HepG2 (cell line): ENCODE results near the gene TRMT6. TPM values are rescaled to one million over a fixed set of nuclear protein-coding genes. Genes with fewer than 3 reads are reported as not detected.

ENCODE experiments used
- ATAC-seq: fragments of 200-7000 bp; cut with Tn5 transposase; 3 replicates; pipeline ENCODE4 v1.9.1; 2020; ENCODE audit warnings: mild to moderate bottlenecking, moderate library complexity
- BruUV-seq: library from RNA; stranded (reverse); fragments of 400-500 nt; replicated peaks from 2 replicates; lab custom pipeline; 2021; lab: Mats Ljungman, UMichigan
- CTCF ChIA-PET: fragments of 300-600 bp; formaldehyde crosslinking; extraction: SDS; loops from one replicate; lab custom pipeline; 2021; ENCODE audit warnings: low total read pairs, inconsistent platforms, low intra/inter-chr PET ratio; lab: Yijun Ruan, JAX
- POLR2A ChIA-PET: fragments of 350-600 bp; sonication (Branson Sonifier 250); formaldehyde crosslinking; loops from one replicate; lab custom pipeline; 2020; ENCODE audit warnings: antibody characterized with exemption, inconsistent platforms; lab: Yijun Ruan, JAX
- DNase-seq: peaks from one replicate; pipeline ENCODE4 v3.0.0-alpha.2; 2015; ENCODE audit warnings: low spot score
- FAIRE-seq: peaks from 3 replicates; lab custom pipeline; 2011; peaks lifted over from hg19 to GRCh38; lab: Jason Lieb, UNC
- H2AFZ ChIP-seq: one replicate; pipeline ENCODE4 v1.6.1; 2011; ENCODE audit warnings: low read length, inconsistent platforms
- H3K27ac ChIP-seq: fragments of 300-600 bp; 3 replicates; pipeline ENCODE4 v1.8.0; 2011; ENCODE audit warnings: mixed run types, mild to moderate bottlenecking, mixed read lengths, low read length, inconsistent platforms; ENCODE audit not compliant: insufficient read depth; ENCODE audit errors: extremely low read length
- H3K27me3 ChIP-seq, 2 experiments: fragments of 200-600 bp in 1 of 2; 2 replicates in 1 of 2; 3 replicates in 1 of 2; pipeline versions ENCODE4 v1.6.0 to v1.8.0; 2011; ENCODE audit warnings: low read length in 2 of 2, mild to moderate bottlenecking in 2 of 2, moderate library complexity in 2 of 2, inconsistent platforms in 1 of 2; ENCODE audit not compliant: insufficient read depth in 2 of 2, control insufficient read depth in 1 of 2
- H3K36me3 ChIP-seq, 2 experiments: fragments of 200-600 bp in 1 of 2; replicated peaks in 1 of 2; 2 replicates in 1 of 2; 3 replicates in 1 of 2; pipeline versions ENCODE4 v1.5.1 to v1.8.0; 2011; ENCODE audit warnings: low read length in 2 of 2, inconsistent platforms in 1 of 2; ENCODE audit not compliant: insufficient read depth in 2 of 2, control insufficient read depth in 1 of 2
- H3K4me1 ChIP-seq: 2 replicates; pipeline ENCODE4 v1.5.1; 2012; ENCODE audit warnings: low read length, inconsistent platforms; ENCODE audit not compliant: insufficient read depth
- H3K4me2 ChIP-seq: 2 replicates; pipeline ENCODE4 v1.6.0; 2011; ENCODE audit warnings: low read depth, low read length, inconsistent platforms
- H3K4me3 ChIP-seq, 3 experiments: fragments of 200-600 bp in 1 of 3; sonication (generic), shearing (Covaris generic) in 1 of 3; replicated peaks in 1 of 3; 2 replicates each; pipeline ENCODE4 v1.5.1; 2011 to 2016; ENCODE audit warnings: low read length in 3 of 3, inconsistent platforms in 2 of 3, low read depth in 2 of 3, mild to moderate bottlenecking in 2 of 3, control low read depth in 1 of 3, mixed read lengths in 1 of 3; ENCODE audit not compliant: insufficient read depth in 1 of 3
- H3K79me2 ChIP-seq: one replicate; pipeline ENCODE4 v1.6.1; 2011; ENCODE audit warnings: low read length, inconsistent platforms; ENCODE audit not compliant: insufficient read depth
- H3K9ac ChIP-seq: 2 replicates; pipeline ENCODE4 v1.6.0; 2011; ENCODE audit warnings: mild to moderate bottlenecking, low read depth, low read length, inconsistent platforms; ENCODE audit not compliant: insufficient read depth
- H3K9me3 ChIP-seq: 2 replicates; pipeline ENCODE4 v1.5.1; 2012; ENCODE audit warnings: mild to moderate bottlenecking, low read length
- H4K20me1 ChIP-seq: 2 replicates; pipeline ENCODE4 v1.6.0; 2011; ENCODE audit warnings: inconsistent platforms, mild to moderate bottlenecking, low read length, moderate library complexity; ENCODE audit not compliant: insufficient read depth
- MED8 ChIP-seq: sonication (generic); formaldehyde crosslinking; IDR thresholded peaks from 2 replicates; pipeline ENCODE4 v1.8.1; 2023; ENCODE audit warnings: mild to moderate bottlenecking, missing genetic modification reagents; ENCODE audit not compliant: insufficient replicate concordance
- ONECUT2 ChIP-seq: sonication (generic); formaldehyde crosslinking; IDR thresholded peaks from 2 replicates; pipeline ENCODE4 v1.4.0; 2020; ENCODE audit warnings: missing genetic modification reagents
- RBM22 ChIP-seq: fragments of 200-400 bp; formaldehyde crosslinking; optimal IDR thresholded peaks from 2 replicates; pipeline ENCODE3; 2017; ENCODE audit warnings: mild to moderate bottlenecking, low read length, moderate library complexity
- STAG1 ChIP-seq: sonication (generic); formaldehyde crosslinking; IDR thresholded peaks from 2 replicates; pipeline ENCODE4 v1.4.0; 2020; ENCODE audit warnings: missing genetic modification reagents
- STAT5B ChIP-seq: sonication (generic); formaldehyde crosslinking; IDR thresholded peaks from 2 replicates; pipeline ENCODE4 v1.4.0; 2020; ENCODE audit warnings: missing genetic modification reagents
- SUZ12 ChIP-seq: fragments of 150-350 bp; IDR thresholded peaks from 2 replicates; pipeline ENCODE4 v1.6.1; 2014; ENCODE audit warnings: low read depth, low read length
- TOPORS ChIP-seq: sonication (generic); formaldehyde crosslinking; IDR thresholded peaks from 2 replicates; pipeline ENCODE4 v1.8.0; 2023; ENCODE audit warnings: mild to moderate bottlenecking, missing genetic modification reagents
- ZBTB10 ChIP-seq: sonication (generic); formaldehyde crosslinking; IDR thresholded peaks from 2 replicates; pipeline ENCODE4 v1.4.0; 2020; ENCODE audit warnings: missing genetic modification reagents, borderline replicate concordance
- ZNF12 ChIP-seq: sonication (generic); formaldehyde crosslinking; IDR thresholded peaks from 2 replicates; pipeline ENCODE4 v1.5.0; 2020; ENCODE audit warnings: missing genetic modification reagents
- ZNF335 ChIP-seq: sonication (generic); formaldehyde crosslinking; IDR thresholded peaks from 2 replicates; pipeline ENCODE4 v1.4.0; 2020; ENCODE audit warnings: missing genetic modification reagents
- WGBS: methylation state at CpG from one replicate; pipeline ENCODE4 v1.1.6; 2017; ENCODE audit warnings: low lambda C conversion rate; 5-methylcytosine and 5-hydroxymethylcytosine counted together
- in situ Hi-C: cut with HindIII; loops from 2 replicates; pipeline ENCODE4 v1.10.0; 2017; ENCODE audit warnings: low pct_unique_long_range_greater_than_20kb; ENCODE audit not compliant: extremely low pct_ligation_motif_present
- intact Hi-C: fragments of 100-400 bp; cut with micrococcal nuclease; formaldehyde crosslinking; loops from one replicate; pipeline ENCODE4 v1.10.0; 2022; ENCODE audit not compliant: unreplicated experiment
- polyA plus RNA-seq, 8 experiments: library from polyadenylated mRNA; depleted of rRNA in 3 of 8; stranded (reverse) in 7 of 8; unstranded in 1 of 8; fragments of >200 nt; fragmentation: Illumina TruSeq in 4 of 8; extraction: Trizol in 4 of 8; gene quantifications; 2 replicates each; pipeline versions ENCODE4 v1.2.1 to v1.2.3, GENCODE V29; 2011 to 2016; ENCODE audit warnings: low read depth in 4 of 8, missing spikeins in 1 of 8, mixed read lengths in 1 of 8; ENCODE audit not compliant: insufficient read depth in 1 of 8
- total RNA-seq, 5 experiments: library from RNA; depleted of rRNA; stranded (reverse); fragments of >200 nt; fragmentation: Illumina TruSeq; extraction: Trizol; gene quantifications; 2 replicates each; pipeline ENCODE4 v1.2.3, GENCODE V29; 2016; ENCODE audit warnings: low read depth in 1 of 5
- TF ChIP-seq, protein P1 (sequence below): sonication (generic); formaldehyde crosslinking; conservative IDR thresholded peaks from 2 replicates; pipeline ENCODE4 v1.4.0; 2020; ENCODE audit warnings: missing genetic modification reagents
- TF ChIP-seq, protein P2 (sequence below): sonication (generic); formaldehyde crosslinking; IDR thresholded peaks from 2 replicates; pipeline ENCODE4 v1.8.0; 2022; ENCODE audit warnings: mild to moderate bottlenecking, missing genetic modification reagents, borderline replicate concordance

Gene TRMT6
- total and polyA plus RNA-seq, 2 of the 13 experiments (the other 11 are each of a cell fraction or from before 2014, with no cell fraction given), result 10.5 to 37.8 TPM

DNA sequence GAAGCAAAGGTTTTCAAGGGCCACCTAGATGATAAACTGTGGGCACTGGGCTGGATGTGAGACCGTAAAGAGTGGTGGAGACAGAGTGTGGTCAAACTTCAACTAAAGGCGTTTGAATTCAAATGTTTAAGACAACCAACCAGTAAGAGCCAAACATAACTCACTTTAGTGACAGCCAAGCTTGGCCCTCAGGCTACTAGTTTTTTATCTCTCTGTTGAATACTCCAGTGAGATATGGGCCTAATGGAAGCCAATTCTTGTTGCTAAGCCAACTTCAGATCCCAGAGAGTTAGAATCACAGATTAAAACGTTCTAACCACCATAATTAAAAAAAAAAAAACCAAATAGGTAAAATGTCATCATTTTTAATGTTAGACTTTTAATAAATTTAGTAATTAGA, 57.3 kb downstream of the TRMT6 start:
- ATAC-seq (no peak), FAIRE-seq (no peak), DNase-seq (no peak)
- 4% methylated on average over 3 of the region's 3 CpGs for WGBS
- POLR2A ChIA-PET, result no interaction called here
- Histone ChIP-seq H3K79me2 (no peaks in the 10 kb centered on the region), H3K4me1 (no peaks in the 10 kb centered on the region), H3K9me3 (no peaks in the 10 kb centered on the region), H3K4me3 (no peak overlapping the region), H3K27me3 (peaks cover 0 to 8% of the 10 kb centered on the region in 2 experiments; a peak in 3 of 5 replicates), H2AFZ (no peak overlapping the region), H3K9ac (no peak overlapping the region), H3K4me2 (no peak overlapping the region), H4K20me1 (no peaks in the 10 kb centered on the region), H3K27ac (no peak overlapping the region), H3K36me3 (no peaks in the 10 kb centered on the region)
- CTCF ChIA-PET, result no interaction called here
- in situ Hi-C loops (no loop called here), intact Hi-C loops (no loop called here)
- BruUV-seq, result no TSS peak
- TF ChIP-seq TOPORS (CRISPR knock-in tag), result no peak
- no peak for TF ChIP-seq ZBTB10 (CRISPR knock-in tag)

- Histone ChIP-seq H3K36me3 (no peaks in the 10 kb centered on the region), H3K4me2 (no peak overlapping the region), H4K20me1 (no peaks in the 10 kb centered on the region), H3K27me3 (peaks cover 0 to 22% of the 10 kb centered on the region in 2 experiments; a peak in 4 of 5 replicates), H3K27ac (no peak overlapping the region), H2AFZ (no peak overlapping the region), H3K9me3 (no peaks in the 10 kb centered on the region), H3K79me2 (no peaks in the 10 kb centered on the region), H3K9ac (no peak overlapping the region), H3K4me3 (no peak overlapping the region), H3K4me1 (no peaks in the 10 kb centered on the region)
- POLR2A ChIA-PET, result no interaction called here
- intact Hi-C loops, result no loop called here
- ATAC-seq, result no peak
- 37% methylated on average over 10 of the region's 10 CpGs for WGBS
- no peak for DNase-seq
- in situ Hi-C loops, result no loop called here
- CTCF ChIA-PET, result no interaction called here
- BruUV-seq, result no TSS peak
- FAIRE-seq, result no peak
- no peak for TF ChIP-seq ZNF335 (CRISPR knock-in tag)
- no peak for TF ChIP-seq STAT5B (CRISPR knock-in tag)
- TF ChIP-seq, protein P1, sequence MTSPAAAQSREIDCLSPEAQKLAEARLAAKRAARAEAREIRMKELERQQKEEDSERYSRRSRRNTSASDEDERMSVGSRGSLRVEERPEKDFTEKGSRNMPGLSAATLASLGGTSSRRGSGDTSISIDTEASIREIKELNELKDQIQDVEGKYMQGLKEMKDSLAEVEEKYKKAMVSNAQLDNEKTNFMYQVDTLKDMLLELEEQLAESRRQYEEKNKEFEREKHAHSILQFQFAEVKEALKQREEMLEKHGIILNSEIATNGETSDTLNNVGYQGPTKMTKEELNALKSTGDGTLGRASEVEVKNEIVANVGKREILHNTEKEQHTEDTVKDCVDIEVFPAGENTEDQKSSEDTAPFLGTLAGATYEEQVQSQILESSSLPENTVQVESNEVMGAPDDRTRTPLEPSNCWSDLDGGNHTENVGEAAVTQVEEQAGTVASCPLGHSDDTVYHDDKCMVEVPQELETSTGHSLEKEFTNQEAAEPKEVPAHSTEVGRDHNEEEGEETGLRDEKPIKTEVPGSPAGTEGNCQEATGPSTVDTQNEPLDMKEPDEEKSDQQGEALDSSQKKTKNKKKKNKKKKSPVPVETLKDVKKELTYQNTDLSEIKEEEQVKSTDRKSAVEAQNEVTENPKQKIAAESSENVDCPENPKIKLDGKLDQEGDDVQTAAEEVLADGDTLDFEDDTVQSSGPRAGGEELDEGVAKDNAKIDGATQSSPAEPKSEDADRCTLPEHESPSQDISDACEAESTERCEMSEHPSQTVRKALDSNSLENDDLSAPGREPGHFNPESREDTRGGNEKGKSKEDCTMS (CRISPR knock-in tag), result no peak
- TF ChIP-seq MED8, result no peak
- TF ChIP-seq, protein P2, sequence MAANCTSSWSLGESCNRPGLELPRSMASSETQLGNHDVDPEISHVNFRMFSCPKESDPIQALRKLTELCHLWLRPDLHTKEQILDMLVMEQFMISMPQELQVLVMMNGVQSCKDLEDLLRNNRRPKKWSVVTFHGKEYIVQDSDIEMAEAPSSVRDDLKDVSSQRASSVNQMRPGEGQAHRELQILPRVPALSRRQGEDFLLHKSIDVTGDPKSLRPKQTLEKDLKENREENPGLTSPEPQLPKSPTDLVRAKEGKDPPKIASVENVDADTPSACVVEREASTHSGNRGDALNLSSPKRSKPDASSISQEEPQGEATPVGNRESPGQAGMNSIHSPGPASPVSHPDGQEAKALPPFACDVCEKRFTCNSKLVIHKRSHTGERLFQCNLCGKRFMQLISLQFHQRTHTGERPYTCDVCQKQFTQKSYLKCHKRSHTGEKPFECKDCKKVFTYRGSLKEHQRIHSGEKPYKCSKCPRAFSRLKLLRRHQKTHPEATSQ (CRISPR knock-in tag), result no peak
- no peak for TF ChIP-seq RBM22
- no peak for TF ChIP-seq SUZ12
- TF ChIP-seq ONECUT2 (CRISPR knock-in tag), result no peak
- TF ChIP-seq STAG1 (CRISPR knock-in tag), result no peak
- TF ChIP-seq ZNF12 (CRISPR knock-in tag), result no peak
These were observed 59.4 kb downstream of the TRMT6 start for GRCh38 chr20:5890773-5891441.
